H1 (cell line): ENCODE measurements around the gene C21orf91. TPM values are rescaled to one million over a fixed set of nuclear protein-coding genes. Genes with fewer than 3 reads are reported as not detected.

ENCODE experiments used
- SIRT6 ChIP-seq: IDR thresholded peaks from one replicate; pipeline ENCODE4 v1.7.1; 2012; ENCODE audit warnings: low read length, inconsistent platforms
- TBP ChIP-seq: IDR thresholded peaks from 2 replicates; pipeline ENCODE4 v1.6.1; 2011; ENCODE audit warnings: low read depth, low read length, improper control_type of control experiment
- polyA plus RNA-seq, 7 experiments: library from polyadenylated mRNA; depleted of rRNA in 3 of 7; stranded (reverse) in 5 of 7; unstranded in 2 of 7; fragments of >200 nt in 5 of 7; fragments of 200-250 nt in 2 of 7; gene quantifications; 1 replicate in 5 of 7; 2 replicates in 1 of 7; 4 replicates in 1 of 7; pipeline versions ENCODE4 v1.2.1 to v1.2.3, GENCODE V29; 2011 to 2013; ENCODE audit warnings: missing spikeins in 2 of 7, mixed read lengths in 2 of 7
- total RNA-seq: library from RNA; stranded (reverse); fragmentation: NEBNext Ultra II Directional; extraction: Animal tissue kit (Norgen Biotek cat#: 25700); gene quantifications from 2 replicates; pipeline ENCODE4 v1.2.1, GENCODE V29; 2021

Gene C21orf91
- total and polyA plus RNA-seq, 2 of the 8 experiments (the other 6 are each of a cell fraction or from before 2014, with no cell fraction given), result 4.9 to 33.6 TPM

- TF ChIP-seq SIRT6 (no peak), TBP (no peak)
Observed at GRCh38 chr21:17834639-17835354, 15.6 kb upstream of the C21orf91 start (continued).
